ENCODE measurements around the gene KDM7A. TPM values are rescaled to one million over a fixed set of nuclear protein-coding genes. Genes with fewer than 3 reads are reported as not detected.

Gene KDM7A
- total and polyA plus RNA-seq, 10 of the 15 experiments (the other 5 are each of a cell fraction or from before 2014, with no cell fraction given) = 0.07 to 0.96 (median 0.74) TPM

GRCh38 chr7:140136073-140136472 lies 40.7 kb downstream of the KDM7A start:
- H3K4me3 ChIP-seq = no peak overlapping the region
- no peak overlapping the region for H3K9ac ChIP-seq (ENCODE audit: control insufficient read depth, insufficient read depth, low read length)
- ChIA-PET CTCF (no interaction called here), SMC1A (ENCODE audit: uncharacterized antibody, unreplicated experiment) (no interaction called here), POLR2A (no interaction called here), RAD21 (ENCODE audit: unreplicated experiment) (no interaction called here)
- no peak overlapping the region for H3K27ac ChIP-seq (ENCODE audit: control insufficient read depth, insufficient read depth)
- no peaks in the 10 kb centered on the region for H3K4me1 ChIP-seq (ENCODE audit: control insufficient read depth, insufficient read depth, low read length)
- no TSS peak for BruUV-seq (replicated peaks)
- TF ChIP-seq CUX1 (IDR thresholded peaks at IDR 0.05; ENCODE audit: insufficient replicate concordance, low read depth, low read length) (no peak), MEF2A (IDR thresholded peaks at IDR 0.05; ENCODE audit: insufficient read depth, low read depth, low read length) (no peak), TARDBP (IDR thresholded peaks at IDR 0.05; ENCODE audit: borderline replicate concordance) (no peak), EGR1 (IDR thresholded peaks at IDR 0.05; ENCODE audit: borderline replicate concordance in 1 of 2, low read depth in 2 of 2, low read length in 2 of 2) (no peak), ESRRA (IDR thresholded peaks at IDR 0.05; ENCODE audit: low read length) (no peak), USF2 (IDR thresholded peaks at IDR 0.05; ENCODE audit: borderline replicate concordance, low read depth, low read length) (no peak)
- TF ChIP-seq, protein P1, sequence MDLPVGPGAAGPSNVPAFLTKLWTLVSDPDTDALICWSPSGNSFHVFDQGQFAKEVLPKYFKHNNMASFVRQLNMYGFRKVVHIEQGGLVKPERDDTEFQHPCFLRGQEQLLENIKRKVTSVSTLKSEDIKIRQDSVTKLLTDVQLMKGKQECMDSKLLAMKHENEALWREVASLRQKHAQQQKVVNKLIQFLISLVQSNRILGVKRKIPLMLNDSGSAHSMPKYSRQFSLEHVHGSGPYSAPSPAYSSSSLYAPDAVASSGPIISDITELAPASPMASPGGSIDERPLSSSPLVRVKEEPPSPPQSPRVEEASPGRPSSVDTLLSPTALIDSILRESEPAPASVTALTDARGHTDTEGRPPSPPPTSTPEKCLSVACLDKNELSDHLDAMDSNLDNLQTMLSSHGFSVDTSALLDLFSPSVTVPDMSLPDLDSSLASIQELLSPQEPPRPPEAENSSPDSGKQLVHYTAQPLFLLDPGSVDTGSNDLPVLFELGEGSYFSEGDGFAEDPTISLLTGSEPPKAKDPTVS (IDR thresholded peaks at IDR 0.05; ENCODE audit: low read depth, low read length) = no peak
- DNase-seq (ENCODE audit: low read depth, low spot score) = no peak
- H3K79me2 ChIP-seq (ENCODE audit: control insufficient read depth, insufficient read depth, low read length) = no peaks in the 10 kb centered on the region
- H2AFZ ChIP-seq (ENCODE audit: control insufficient read depth, low read depth, low read length) = no peak overlapping the region
- in situ Hi-C loops (cut with MboI) (no loop called here), intact Hi-C loops (cut with micrococcal nuclease; ENCODE audit: unreplicated experiment) (no loop called here)
- no peaks in the 10 kb centered on the region for H3K9me3 ChIP-seq (replicated peaks; ENCODE audit: control insufficient read depth, insufficient read depth, low read length)
- ATAC-seq = no peak
- H3K27me3 ChIP-seq (replicated peaks in 1 of 2; ENCODE audit: control insufficient read depth in 2 of 2, insufficient read depth in 2 of 2, low read length in 1 of 2) = no peaks in the 10 kb centered on the region; a peak in 1 of 4 replicates
- no peaks in the 10 kb centered on the region for H3K36me3 ChIP-seq (ENCODE audit: control insufficient read depth in 2 of 2, insufficient read depth in 2 of 2, low read length in 1 of 2)
- FAIRE-seq = no peak
- H4K20me1 ChIP-seq (ENCODE audit: control insufficient read depth, insufficient read depth) = no peaks in the 10 kb centered on the region
- H3K4me2 ChIP-seq (ENCODE audit: control insufficient read depth, insufficient read depth) = no peak overlapping the region

Data from GM12878 (cell line).